Parathyroid adenoma (tissue), 2 donors: Measurements from ENCODE around the gene ADGRG6.

Experiments
- H2AFZ ChIP-seq: fragments of 300-600 bp; sonication (generic); one replicate; pipeline ENCODE4 v1.7.0; 2017; ENCODE audit warnings: antibody characterized with exemption, mild to moderate bottlenecking
- H3K27ac ChIP-seq: fragments of 300-600 bp; sonication (generic); one replicate; pipeline ENCODE4 v1.7.0; 2017
- H3K27me3 ChIP-seq: fragments of 300-600 bp; sonication (generic); one replicate; pipeline ENCODE4 v1.7.0; 2017; ENCODE audit warnings: low read length; ENCODE audit not compliant: control insufficient read depth, insufficient read depth
- H3K36me3 ChIP-seq: fragments of 300-600 bp; sonication (generic); one replicate; pipeline ENCODE4 v1.7.0; 2017; ENCODE audit warnings: low read length; ENCODE audit not compliant: control insufficient read depth, insufficient read depth
- H3K4me1 ChIP-seq: fragments of 300-600 bp; sonication (generic); one replicate; pipeline ENCODE4 v1.7.0; 2017; ENCODE audit warnings: control low read depth
- H3K4me2 ChIP-seq: fragments of 300-600 bp; sonication (generic); one replicate; pipeline ENCODE4 v1.7.0; 2017; ENCODE audit warnings: low read length
- H3K4me3 ChIP-seq: fragments of 300-600 bp; sonication (generic); one replicate; pipeline ENCODE4 v1.7.0; 2017; ENCODE audit warnings: low read depth, low read length
- H3K79me2 ChIP-seq: fragments of 300-600 bp; sonication (generic); one replicate; pipeline ENCODE4 v1.7.0; 2017; ENCODE audit warnings: control low read depth
- H3K9ac ChIP-seq: fragments of 300-600 bp; sonication (generic); one replicate; pipeline ENCODE4 v1.7.0; 2017; ENCODE audit warnings: mild to moderate bottlenecking
- H3K9me3 ChIP-seq: fragments of 300-600 bp; sonication (generic); one replicate; pipeline ENCODE4 v1.7.0; 2017; ENCODE audit warnings: low read length; ENCODE audit not compliant: control insufficient read depth
- TF ChIP-seq, protein P1 (sequence below): fragments of 300-600 bp; sonication (generic); IDR thresholded peaks from one replicate; pipeline ENCODE4 v1.7.0; 2017; ENCODE audit warnings: antibody characterized with exemption, mild to moderate bottlenecking
- donor health status: primary hyperparathyroidism.

Gene ADGRG6

DNA sequence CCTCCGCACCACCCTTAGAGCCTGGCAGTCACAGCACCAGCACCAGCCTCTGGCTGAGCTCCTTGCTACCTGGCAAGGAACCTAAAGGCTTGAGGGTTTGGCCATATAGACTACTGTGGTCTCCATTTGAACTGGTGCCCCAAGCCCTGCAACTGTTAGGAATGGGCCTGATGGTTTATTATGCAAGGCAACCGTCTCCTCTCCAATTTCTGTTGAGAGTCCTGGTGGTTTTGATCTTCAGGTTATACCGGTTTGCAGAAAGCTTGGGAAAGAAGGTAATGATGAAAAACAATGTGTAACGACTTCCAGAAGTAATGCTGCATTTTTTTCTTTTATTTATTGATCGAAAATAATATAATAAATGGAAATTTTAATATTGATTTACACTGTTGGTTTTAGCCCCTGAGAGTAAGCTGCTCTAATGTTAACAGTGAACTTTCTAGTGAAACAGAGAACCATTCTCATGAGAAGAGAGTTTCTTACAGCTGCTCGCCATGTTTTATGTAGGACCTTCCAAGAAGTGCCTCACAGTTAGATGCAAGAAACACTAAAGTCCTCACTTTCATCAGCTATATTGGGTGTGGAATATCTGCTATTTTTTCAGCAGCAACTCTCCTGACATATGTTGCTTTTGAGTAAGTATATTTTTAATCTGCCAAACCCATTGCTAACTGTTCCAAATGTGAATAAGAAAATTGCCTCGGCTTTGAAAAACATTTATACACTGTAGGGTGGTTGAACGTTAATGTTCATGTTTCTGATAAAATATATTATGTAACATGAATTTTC lies 112.8 kb downstream of the ADGRG6 start:
- H3K27me3 ChIP-seq: no peaks in the 10 kb centered on the region
- no peak overlapping the region for H2AFZ ChIP-seq
- H3K4me3 ChIP-seq: no peak overlapping the region
- H3K9me3 ChIP-seq: no peaks in the 10 kb centered on the region
- no peaks in the 10 kb centered on the region for H3K36me3 ChIP-seq
- H3K4me2 ChIP-seq: no peak overlapping the region
- no peak overlapping the region for H3K27ac ChIP-seq
- no peaks in the 10 kb centered on the region for H3K4me1 ChIP-seq
- no peaks in the 10 kb centered on the region for H3K79me2 ChIP-seq
- H3K9ac ChIP-seq: no peak overlapping the region
- TF ChIP-seq, protein P1, sequence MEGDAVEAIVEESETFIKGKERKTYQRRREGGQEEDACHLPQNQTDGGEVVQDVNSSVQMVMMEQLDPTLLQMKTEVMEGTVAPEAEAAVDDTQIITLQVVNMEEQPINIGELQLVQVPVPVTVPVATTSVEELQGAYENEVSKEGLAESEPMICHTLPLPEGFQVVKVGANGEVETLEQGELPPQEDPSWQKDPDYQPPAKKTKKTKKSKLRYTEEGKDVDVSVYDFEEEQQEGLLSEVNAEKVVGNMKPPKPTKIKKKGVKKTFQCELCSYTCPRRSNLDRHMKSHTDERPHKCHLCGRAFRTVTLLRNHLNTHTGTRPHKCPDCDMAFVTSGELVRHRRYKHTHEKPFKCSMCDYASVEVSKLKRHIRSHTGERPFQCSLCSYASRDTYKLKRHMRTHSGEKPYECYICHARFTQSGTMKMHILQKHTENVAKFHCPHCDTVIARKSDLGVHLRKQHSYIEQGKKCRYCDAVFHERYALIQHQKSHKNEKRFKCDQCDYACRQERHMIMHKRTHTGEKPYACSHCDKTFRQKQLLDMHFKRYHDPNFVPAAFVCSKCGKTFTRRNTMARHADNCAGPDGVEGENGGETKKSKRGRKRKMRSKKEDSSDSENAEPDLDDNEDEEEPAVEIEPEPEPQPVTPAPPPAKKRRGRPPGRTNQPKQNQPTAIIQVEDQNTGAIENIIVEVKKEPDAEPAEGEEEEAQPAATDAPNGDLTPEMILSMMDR: no peak

DNA sequence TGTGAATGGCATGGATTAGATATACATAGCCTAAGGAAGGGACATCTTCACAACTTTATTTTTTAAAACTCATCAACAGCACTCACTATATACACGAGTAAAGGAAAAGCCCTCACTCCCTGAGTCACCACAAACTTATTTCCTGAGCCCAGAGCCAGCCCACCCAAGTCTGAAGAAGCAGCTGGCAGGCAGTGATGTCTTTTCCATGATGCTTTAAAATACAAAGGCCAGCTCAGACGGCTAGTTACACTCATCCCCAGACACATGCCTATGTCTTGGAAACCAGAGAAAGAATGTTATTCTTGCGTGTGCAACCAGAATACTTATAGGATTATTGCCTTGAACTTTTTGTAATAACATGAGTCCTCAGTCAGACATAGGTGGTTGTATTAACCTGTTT lies 114.4 kb downstream of the ADGRG6 start:
- no peak overlapping the region for H3K4me2 ChIP-seq
- TF ChIP-seq, protein P1: no peak
- no peaks in the 10 kb centered on the region for H3K79me2 ChIP-seq
- no peak overlapping the region for H3K9ac ChIP-seq
- H3K27ac ChIP-seq: no peak overlapping the region
- H3K9me3 ChIP-seq: no peaks in the 10 kb centered on the region
- H2AFZ ChIP-seq: no peak overlapping the region
- no peak overlapping the region for H3K4me3 ChIP-seq
- H3K36me3 ChIP-seq: no peaks in the 10 kb centered on the region
- H3K4me1 ChIP-seq: no peaks in the 10 kb centered on the region
- no peaks in the 10 kb centered on the region for H3K27me3 ChIP-seq

DNA sequence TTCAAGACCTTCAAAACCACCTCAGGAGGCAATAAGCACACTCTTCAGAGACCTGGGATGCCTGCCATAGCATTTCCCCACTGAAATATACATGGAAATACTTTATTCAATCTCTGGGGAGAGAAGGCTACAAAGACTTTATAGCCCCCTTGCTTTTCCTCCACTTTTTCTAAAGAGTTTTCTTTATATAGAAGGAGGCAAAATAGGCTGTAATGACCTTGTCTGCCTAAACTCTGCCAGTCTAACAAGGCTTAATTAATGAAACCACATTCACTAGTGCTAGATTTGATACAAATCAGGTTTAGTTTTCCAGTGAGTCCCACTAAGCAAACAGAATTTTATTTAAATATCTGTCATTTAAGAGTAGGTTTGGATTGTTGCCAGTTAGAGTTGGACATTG lies 114.9 kb downstream of the ADGRG6 start:
- no peaks in the 10 kb centered on the region for H3K9me3 ChIP-seq
- TF ChIP-seq, protein P1: no peak

DNA sequence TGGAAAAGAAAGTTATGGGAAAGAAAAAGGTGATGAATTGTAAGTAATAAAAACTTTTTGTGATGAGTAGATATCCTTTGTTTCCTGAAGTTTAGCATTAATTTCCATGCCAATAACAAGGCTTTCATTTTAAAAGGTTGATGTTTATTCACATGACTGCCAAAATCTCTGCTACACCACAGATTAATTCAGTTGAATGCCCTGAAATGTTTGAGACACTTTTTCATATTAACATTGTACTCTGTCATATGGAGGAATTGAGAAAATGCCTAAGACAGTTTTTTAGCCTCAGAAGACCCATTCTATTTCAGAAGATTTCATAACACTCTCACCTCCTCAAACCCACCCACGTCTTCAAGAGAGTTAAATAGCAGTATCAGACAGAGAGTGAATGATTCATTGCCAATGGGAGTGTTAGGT lies 115.5 kb downstream of the ADGRG6 start:
- Histone ChIP-seq H3K27me3 (no peaks in the 10 kb centered on the region), H3K4me2 (no peak overlapping the region), H2AFZ (no peak overlapping the region), H3K36me3 (no peaks in the 10 kb centered on the region), H3K4me1 (no peaks in the 10 kb centered on the region), H3K4me3 (no peak overlapping the region), H3K9ac (no peak overlapping the region), H3K9me3 (no peaks in the 10 kb centered on the region), H3K27ac (no peak overlapping the region), H3K79me2 (no peaks in the 10 kb centered on the region)
- TF ChIP-seq, protein P1: no peak

More for the DNA sequence above, 114.9 kb downstream of the ADGRG6 start:
- Histone ChIP-seq H3K4me1 (no peaks in the 10 kb centered on the region), H3K27me3 (no peaks in the 10 kb centered on the region), H3K4me2 (no peak overlapping the region), H3K36me3 (no peaks in the 10 kb centered on the region), H3K79me2 (no peaks in the 10 kb centered on the region), H3K27ac (no peak overlapping the region), H3K4me3 (no peak overlapping the region), H3K9ac (no peak overlapping the region), H2AFZ (no peak overlapping the region)

DNA sequence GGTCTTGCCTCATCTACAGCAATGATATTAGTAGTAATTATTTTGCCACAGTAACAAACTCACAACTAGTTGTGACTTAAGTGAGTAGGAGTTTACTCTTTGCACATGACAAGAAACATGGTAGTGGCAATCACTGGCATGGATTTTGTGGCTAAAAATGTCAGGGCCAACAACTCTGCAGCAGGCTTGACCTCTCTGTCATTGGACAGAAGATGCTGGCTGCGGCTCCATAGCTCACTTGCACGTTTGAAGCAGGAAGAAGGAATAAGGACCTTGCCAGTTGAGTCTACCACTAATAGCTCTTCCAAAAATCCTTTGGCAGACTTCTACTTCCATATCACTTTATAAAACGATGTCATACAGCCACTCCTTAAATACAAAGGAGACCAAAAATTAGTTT lies 117.3 kb downstream of the ADGRG6 start:
- H3K27ac ChIP-seq: no peak overlapping the region
- no peaks in the 10 kb centered on the region for H3K4me1 ChIP-seq
- no peaks in the 10 kb centered on the region for H3K9me3 ChIP-seq
- no peaks in the 10 kb centered on the region for H3K36me3 ChIP-seq
- H3K27me3 ChIP-seq: no peaks in the 10 kb centered on the region
- H3K79me2 ChIP-seq: no peaks in the 10 kb centered on the region
- no peak overlapping the region for H2AFZ ChIP-seq
- H3K4me2 ChIP-seq: no peak overlapping the region
- H3K9ac ChIP-seq: no peak overlapping the region
- TF ChIP-seq, protein P1: no peak
- no peak overlapping the region for H3K4me3 ChIP-seq
